Activated CD4-positive, alpha-beta T cell treated with anti-CD3 and anti-CD28 coated beads, Interleukin-2, amount 10 ng/mL, durations not matched to agents 24 days and 14 days (primary cell): ENCODE measurements around the gene NLRP9. TPM values are rescaled to one million over a fixed set of nuclear protein-coding genes. Genes with fewer than 3 reads are reported as not detected.

ENCODE experiments used
- DNase-seq: peaks from one replicate; pipeline ENCODE4 v3.0.0; 2022
- H3K27ac Mint-ChIP-seq: one replicate; pipeline ENCODE4 v1.8.0; 2022; ENCODE audit warnings: mild to moderate bottlenecking, mixed read lengths
- H3K27me3 Mint-ChIP-seq: one replicate; pipeline ENCODE4 v1.8.0; 2022; ENCODE audit warnings: mixed read lengths
- H3K36me3 Mint-ChIP-seq: one replicate; pipeline ENCODE4 v1.8.0; 2022; ENCODE audit warnings: low read depth, mild to moderate bottlenecking, mixed read lengths
- H3K4me1 Mint-ChIP-seq: one replicate; pipeline ENCODE4 v1.8.0; 2021; ENCODE audit warnings: mixed read lengths
- H3K4me3 Mint-ChIP-seq: one replicate; pipeline ENCODE4 v1.8.0; 2022; ENCODE audit warnings: mild to moderate bottlenecking, moderate library complexity, mixed read lengths
- H3K9me3 Mint-ChIP-seq: one replicate; pipeline ENCODE4 v1.8.0; 2021; ENCODE audit warnings: mixed read lengths
- intact Hi-C: fragments of 100-400 bp; cut with micrococcal nuclease; formaldehyde crosslinking; loops from one replicate; pipeline ENCODE4 v1.15.1; 2023
- total RNA-seq: library from RNA; stranded (reverse); gene quantifications from 2 replicates; pipeline ENCODE4 v1.2.3, GENCODE V29; 2022

Gene NLRP9
- total RNA-seq, 1 donor from 2014 or later, result not detected

DNA sequence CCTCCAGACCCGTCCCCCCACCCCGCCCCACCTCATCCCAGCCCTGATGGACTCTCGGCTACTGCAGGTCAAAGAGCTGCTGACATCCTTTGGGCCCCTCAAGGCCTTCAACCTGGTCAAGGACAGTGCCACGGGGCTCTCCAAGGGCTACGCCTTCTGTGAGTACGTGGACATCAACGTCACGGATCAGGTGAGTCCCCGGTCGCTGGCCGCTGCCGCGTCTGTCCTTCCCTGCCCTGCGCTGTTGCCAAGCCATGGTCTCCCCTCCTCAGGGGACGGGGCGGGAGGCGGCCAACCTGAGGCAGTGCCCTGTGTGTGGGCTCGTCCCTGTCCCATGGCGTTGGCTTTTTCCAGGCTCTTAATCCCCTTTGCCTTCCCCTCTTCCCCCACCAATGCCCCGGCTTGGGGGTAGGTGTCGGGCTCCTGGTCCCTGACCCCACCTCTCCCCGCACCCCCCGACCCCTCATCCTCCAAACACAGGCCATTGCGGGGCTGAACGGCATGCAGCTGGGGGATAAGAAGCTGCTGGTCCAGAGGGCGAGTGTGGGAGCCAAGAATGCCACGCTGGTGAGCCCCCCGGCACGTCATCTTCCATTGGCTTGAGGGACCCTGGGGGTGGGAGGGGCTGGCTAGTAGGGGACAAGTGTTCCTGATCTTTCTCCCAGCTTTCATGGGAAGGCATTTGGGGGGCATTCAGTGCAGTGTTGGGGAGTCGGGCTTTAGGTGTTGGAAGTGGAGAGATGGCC, 69.4 kb downstream of the NLRP9 start:
- no peak for DNase-seq
- H3K4me1 Mint-ChIP-seq, result peaks cover 15% of the 10 kb centered on the region
- intact Hi-C loops, result no loop called here
- H3K9me3 Mint-ChIP-seq, result no peaks in the 10 kb centered on the region
- H3K27ac Mint-ChIP-seq, result no peak overlapping the region
- H3K4me3 Mint-ChIP-seq, result no peak overlapping the region
- H3K36me3 Mint-ChIP-seq, result peaks cover 58% of the 10 kb centered on the region
- no peaks in the 10 kb centered on the region for H3K27me3 Mint-ChIP-seq

DNA sequence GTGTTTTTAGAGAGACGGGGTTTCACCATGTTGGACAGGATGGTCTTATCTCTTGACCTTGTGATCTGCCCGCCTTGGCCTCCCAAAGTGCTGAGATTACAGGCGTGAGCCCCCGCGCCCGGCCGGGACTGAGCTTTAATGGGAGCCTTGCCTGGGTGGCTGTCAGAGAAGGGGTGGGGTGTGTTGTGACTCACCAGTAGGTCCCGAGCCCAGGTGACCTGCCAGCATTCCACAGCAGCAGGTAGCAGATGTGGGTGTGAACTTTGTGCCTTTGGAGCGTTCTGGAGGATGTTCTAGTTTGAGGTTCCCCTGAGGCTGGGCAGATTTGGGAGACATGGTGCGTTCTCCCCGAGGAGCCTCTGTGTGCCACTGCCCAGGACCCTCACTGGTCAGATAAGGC, 70.2 kb downstream of the NLRP9 start:
- no peak for DNase-seq
- Mint-ChIP-seq H3K4me1 (peaks cover 13% of the 10 kb centered on the region), H3K27me3 (no peaks in the 10 kb centered on the region), H3K4me3 (no peak overlapping the region), H3K36me3 (peaks cover 66% of the 10 kb centered on the region), H3K27ac (no peak overlapping the region), H3K9me3 (no peaks in the 10 kb centered on the region)
- intact Hi-C loops, result no loop called here

DNA sequence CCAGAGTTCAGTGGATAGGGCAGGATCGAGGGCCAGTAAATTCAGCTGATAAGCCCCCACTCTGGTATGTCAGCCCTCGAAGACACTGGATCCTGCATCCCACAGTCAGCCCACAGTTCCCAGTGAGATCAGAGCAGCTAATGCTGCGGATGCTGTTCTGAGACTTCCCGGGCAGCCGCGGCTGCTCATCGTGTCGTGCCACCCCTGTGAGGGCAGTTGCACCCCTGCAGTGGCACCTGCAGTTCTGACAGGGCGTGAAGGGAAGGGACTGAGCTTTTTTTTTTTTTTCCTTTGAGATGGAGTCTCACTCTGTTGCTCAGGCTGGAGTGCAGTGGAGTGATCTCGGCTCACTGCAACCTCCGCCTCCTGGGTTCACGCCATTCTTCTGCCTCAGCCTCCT, 70.7 kb downstream of the NLRP9 start:
- peaks cover 13% of the 10 kb centered on the region for H3K4me1 Mint-ChIP-seq
- DNase-seq, result no peak
- H3K36me3 Mint-ChIP-seq, result peaks cover 71% of the 10 kb centered on the region
- H3K9me3 Mint-ChIP-seq, result no peaks in the 10 kb centered on the region
- no peak overlapping the region for H3K4me3 Mint-ChIP-seq
- no peak overlapping the region for H3K27ac Mint-ChIP-seq
- no peaks in the 10 kb centered on the region for H3K27me3 Mint-ChIP-seq
- intact Hi-C loops, result no loop called here

DNA sequence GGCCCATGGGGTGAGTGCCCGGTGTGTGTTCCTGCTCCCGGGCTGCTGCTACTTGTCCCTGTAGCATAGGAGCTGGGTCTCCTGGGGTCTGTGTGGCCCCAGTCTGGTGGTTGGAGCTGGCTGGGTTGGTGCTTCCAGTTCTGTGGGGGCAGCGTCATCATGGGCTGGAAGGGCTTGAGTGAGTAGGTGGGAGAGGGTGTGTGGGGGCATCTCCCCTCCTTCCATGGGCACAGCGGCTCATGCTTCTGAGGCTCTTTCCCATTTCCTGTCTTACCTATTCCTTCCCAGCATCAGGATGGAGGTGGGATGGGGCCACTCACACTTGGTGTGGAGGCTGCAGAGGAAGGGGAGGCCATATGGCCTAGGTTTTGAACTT, 71.2 kb downstream of the NLRP9 start:
- no peak for DNase-seq
- Mint-ChIP-seq H3K4me3 (no peak overlapping the region), H3K4me1 (peaks cover 11% of the 10 kb centered on the region), H3K27me3 (no peaks in the 10 kb centered on the region), H3K9me3 (no peaks in the 10 kb centered on the region), H3K27ac (no peak overlapping the region), H3K36me3 (peaks cover 70% of the 10 kb centered on the region)
- intact Hi-C loops, result no loop called here

DNA sequence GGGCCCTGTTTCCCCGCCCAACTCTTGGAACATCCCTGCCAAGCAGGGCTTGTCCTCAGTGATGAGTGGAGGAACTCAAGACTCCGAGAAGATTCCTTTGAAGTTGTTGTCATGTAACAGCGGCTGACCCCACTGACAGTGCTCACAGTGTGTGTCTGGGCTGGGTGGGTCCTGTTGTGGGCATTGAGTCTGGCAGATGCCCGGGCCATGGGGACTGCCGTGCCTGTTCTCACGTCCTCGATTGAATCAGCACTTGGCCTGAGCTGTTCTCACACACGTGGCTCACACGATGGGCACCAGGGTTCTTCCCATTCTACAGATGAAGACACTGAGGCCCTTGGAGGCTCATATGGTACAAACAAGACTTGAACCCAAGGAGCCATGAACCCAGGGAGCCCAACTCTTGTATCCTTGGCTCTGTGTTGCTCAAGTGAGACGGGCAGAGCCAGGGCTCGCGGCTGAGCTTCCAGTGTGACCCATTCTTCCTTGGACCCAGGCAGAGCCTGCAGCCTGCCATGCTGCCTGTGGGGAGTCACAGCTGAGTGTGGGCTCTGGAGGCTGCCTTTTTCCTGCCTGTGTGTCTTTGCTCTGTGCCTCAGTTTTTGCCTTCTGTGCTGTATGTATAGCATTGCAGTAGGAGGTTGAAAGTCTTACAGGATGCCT, 71.7 kb downstream of the NLRP9 start:
- H3K27ac Mint-ChIP-seq, result no peak overlapping the region
- DNase-seq, result no peak
- peaks cover 13% of the 10 kb centered on the region for H3K4me1 Mint-ChIP-seq
- H3K4me3 Mint-ChIP-seq, result no peak overlapping the region
- intact Hi-C loops, result no loop called here
- H3K27me3 Mint-ChIP-seq, result no peaks in the 10 kb centered on the region
- no peaks in the 10 kb centered on the region for H3K9me3 Mint-ChIP-seq
- H3K36me3 Mint-ChIP-seq, result peaks cover 73% of the 10 kb centered on the region

DNA sequence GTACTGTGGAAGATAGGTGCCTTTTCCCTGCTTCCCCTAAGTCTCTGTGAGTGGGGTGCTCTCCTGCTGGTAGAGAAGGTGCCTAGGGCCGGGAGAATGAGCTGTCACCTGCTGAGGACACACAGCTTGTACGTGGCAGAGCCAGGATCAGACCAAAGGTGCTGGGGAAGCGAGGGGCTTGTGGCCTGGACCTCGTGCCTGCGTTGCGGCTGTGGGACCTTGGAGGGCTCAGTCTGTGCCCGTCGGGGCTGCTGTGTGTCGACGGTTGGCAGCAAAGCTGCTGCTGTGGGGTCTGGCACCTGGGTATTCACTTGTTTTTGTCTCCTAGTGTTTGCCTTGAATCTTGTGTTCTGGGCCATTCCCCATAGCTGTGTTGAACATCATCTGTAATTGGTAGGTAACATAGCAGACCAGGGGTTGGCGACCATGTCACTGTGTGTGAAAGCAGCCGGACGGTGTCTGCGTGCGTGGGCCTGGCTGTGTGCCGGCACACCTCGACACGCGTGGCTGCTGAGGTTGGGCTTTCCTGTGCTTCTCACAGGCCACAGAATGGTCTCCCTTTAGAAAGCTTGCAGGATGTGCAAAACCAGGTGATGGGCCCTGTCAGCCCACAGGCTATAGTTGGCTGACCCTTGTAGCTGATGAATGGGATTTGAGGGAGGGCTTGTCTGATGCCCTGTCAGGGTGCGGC, 74.2 kb downstream of the NLRP9 start:
- Mint-ChIP-seq H3K27me3 (no peaks in the 10 kb centered on the region), H3K4me1 (peaks cover 8% of the 10 kb centered on the region), H3K4me3 (no peak overlapping the region), H3K27ac (no peak overlapping the region), H3K9me3 (no peaks in the 10 kb centered on the region), H3K36me3 (peaks cover 71% of the 10 kb centered on the region)
- no peak for DNase-seq
- intact Hi-C loops, result no loop called here

DNA sequence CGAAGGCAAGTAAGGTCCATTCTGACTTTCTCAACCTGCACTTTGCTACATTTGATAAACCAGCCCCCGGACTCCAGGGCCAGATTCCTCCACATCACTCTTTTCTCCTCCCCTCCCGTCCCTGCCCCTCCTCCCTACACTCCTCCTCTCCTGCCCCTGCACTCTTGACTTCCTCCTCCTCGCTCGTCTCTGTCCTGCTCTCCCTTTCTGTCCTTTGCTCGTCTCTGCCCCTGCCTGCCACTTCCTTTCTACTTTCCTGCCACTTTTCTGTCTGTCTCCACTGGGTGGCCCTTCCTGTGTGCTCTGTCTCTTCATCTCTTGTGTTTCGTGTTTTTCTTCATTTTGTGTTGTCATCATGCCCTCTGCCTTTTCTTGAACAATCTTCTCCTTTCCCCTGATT, 76.4 kb downstream of the NLRP9 start:
- Mint-ChIP-seq H3K36me3 (peaks cover 72% of the 10 kb centered on the region), H3K4me1 (peaks cover 20% of the 10 kb centered on the region), H3K27ac (no peak overlapping the region), H3K4me3 (no peak overlapping the region), H3K9me3 (no peaks in the 10 kb centered on the region), H3K27me3 (no peaks in the 10 kb centered on the region)
- no peak for DNase-seq
- intact Hi-C loops, result no loop called here

DNA sequence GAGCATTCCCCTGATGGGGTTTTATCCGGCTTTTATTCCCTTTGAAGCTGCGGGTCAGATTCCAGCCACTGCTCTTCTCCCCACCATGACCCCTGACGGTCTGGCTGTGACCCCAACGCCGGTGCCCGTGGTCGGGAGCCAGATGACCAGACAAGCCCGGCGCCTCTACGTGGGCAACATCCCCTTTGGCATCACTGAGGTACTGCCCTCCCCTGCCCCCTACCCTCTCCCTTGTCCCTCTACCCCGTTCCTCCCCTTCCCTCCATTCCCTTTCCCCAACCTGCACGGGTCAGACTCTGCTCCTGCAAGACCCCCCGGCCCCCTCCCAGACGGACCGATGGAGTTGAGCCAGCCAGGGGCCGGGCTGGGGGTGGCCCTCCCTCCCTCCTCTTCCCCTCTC, 77.2 kb downstream of the NLRP9 start:
- Mint-ChIP-seq H3K27me3 (no peaks in the 10 kb centered on the region), H3K36me3 (peaks cover 74% of the 10 kb centered on the region), H3K9me3 (no peaks in the 10 kb centered on the region), H3K4me3 (no peak overlapping the region), H3K27ac (no peak overlapping the region), H3K4me1 (peaks cover 26% of the 10 kb centered on the region)
- no peak for DNase-seq
- intact Hi-C loops, result no loop called here

DNA sequence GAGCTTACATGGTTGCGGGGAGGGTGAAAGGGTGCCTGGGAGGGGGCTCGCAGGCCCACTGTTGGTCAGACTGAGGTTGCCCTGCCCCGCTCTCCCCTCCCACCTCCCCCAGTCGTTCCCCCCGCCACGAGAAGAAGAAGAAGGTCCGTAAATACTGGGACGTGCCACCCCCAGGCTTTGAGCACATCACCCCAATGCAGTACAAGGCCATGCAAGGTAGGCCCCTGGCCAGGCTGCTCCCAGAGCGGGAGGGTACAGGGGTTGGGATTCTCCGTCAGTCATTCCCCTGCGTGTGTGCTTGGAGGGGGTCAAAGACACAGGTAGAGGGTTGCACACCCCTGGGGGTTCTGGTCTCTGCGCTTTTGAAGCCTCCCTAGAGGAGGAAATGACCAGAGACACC, 77.8 kb downstream of the NLRP9 start:
- Mint-ChIP-seq H3K27ac (no peak overlapping the region), H3K27me3 (no peaks in the 10 kb centered on the region), H3K9me3 (no peaks in the 10 kb centered on the region), H3K36me3 (peaks cover 77% of the 10 kb centered on the region), H3K4me1 (peaks cover 28% of the 10 kb centered on the region), H3K4me3 (no peak overlapping the region)
- no peak for DNase-seq
- intact Hi-C loops, result no loop called here

DNA sequence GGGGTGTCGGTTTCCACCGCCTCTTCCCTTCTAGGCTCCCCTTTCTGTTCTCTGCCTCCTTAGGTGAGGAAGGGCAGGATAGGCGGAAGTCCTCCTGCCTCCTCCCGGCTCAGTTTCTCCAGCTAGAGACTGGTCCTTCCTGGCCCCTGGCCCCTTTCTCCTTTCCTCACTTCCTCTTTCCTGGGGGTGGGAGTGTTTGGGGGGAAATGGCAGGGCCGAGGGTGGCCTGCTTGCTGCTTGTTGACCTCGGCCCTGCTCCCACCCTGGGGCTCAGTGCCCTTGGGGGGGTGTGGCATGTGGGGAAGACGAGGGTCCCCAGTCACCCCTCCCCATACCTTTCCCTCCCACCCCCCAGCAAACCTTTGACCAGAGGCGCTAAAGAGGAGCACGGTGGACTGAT, 78.4 kb downstream of the NLRP9 start:
- H3K27me3 Mint-ChIP-seq, result no peaks in the 10 kb centered on the region
- no peak for DNase-seq
- intact Hi-C loops, result loop anchor here (10.0 kb wide), 2 partner anchors 405 to 655 kb away; partner anchors contain the start of genes PPP6R1 and ZSCAN5A
- peaks cover 28% of the 10 kb centered on the region for H3K4me1 Mint-ChIP-seq
- H3K27ac Mint-ChIP-seq, result no peak overlapping the region
- H3K36me3 Mint-ChIP-seq, result peaks cover 76% of the 10 kb centered on the region
- no peaks in the 10 kb centered on the region for H3K9me3 Mint-ChIP-seq
- H3K4me3 Mint-ChIP-seq, result peak overlapping the region; percentile 43

DNA sequence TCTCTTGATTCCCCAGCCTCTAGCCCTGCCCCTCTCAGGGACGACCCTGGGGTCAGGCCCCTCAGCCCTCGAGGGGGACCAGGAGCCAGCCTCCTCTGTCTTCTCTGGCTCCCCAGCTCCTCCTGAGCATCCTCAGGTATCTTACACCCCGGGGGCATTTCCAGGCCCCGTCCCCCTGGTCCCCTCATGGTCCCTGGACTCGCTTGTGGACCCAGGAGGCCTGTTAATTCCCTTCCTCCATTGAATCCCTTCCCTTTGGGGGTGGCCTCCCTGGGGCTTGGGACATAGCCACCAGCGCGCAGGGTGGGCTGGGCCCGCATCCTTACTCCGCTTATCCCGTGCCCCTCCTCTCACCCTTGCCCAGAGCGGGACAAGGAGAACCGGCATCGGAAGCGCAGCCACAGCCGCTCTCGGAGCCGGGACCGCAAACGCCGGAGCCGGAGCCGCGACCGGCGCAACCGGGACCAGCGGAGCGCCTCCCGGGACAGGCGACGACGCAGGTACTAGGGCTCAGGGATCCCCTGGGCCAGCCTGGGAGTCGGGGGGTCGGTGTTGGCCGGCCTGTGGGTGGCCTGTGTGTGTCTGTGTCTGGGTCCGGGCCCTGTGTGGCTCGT, 79.2 kb downstream of the NLRP9 start:
- peaks cover 68% of the 10 kb centered on the region for H3K36me3 Mint-ChIP-seq
- H3K27ac Mint-ChIP-seq, result no peak overlapping the region
- no peaks in the 10 kb centered on the region for H3K27me3 Mint-ChIP-seq
- H3K4me3 Mint-ChIP-seq, result no peak overlapping the region
- H3K9me3 Mint-ChIP-seq, result no peaks in the 10 kb centered on the region
- DNase-seq, result no peak
- intact Hi-C loops, result loop anchor here (10.0 kb wide), 2 partner anchors 404 to 656 kb away; partner anchors contain the start of genes PPP6R1 and ZSCAN5A
- H3K4me1 Mint-ChIP-seq, result peaks cover 31% of the 10 kb centered on the region
